MM.1S (cell line): Measurements from ENCODE around the gene PERM1.

Experiments used
- EZH2 ChIP-seq: fragments of 300-600 bp; sonication (generic); optimal IDR thresholded peaks from 2 replicates; pipeline ENCODE3; 2017; ENCODE audit warnings: low read depth, mild to moderate bottlenecking, antibody characterized with exemption, low read length, mixed read lengths
- EZH2phosphoT487 ChIP-seq: fragments of 300-600 bp; sonication (generic); IDR thresholded peaks from 2 replicates; pipeline ENCODE4 v1.6.1; 2018; ENCODE audit warnings: antibody characterized with exemption, low read length
- TF ChIP-seq, protein P1 (sequence below): fragments of 300-600 bp; sonication (generic); IDR thresholded peaks from 2 replicates; pipeline ENCODE4 v1.5.1; 2016; ENCODE audit warnings: antibody characterized with exemption, low read length, mixed read lengths

DNA sequence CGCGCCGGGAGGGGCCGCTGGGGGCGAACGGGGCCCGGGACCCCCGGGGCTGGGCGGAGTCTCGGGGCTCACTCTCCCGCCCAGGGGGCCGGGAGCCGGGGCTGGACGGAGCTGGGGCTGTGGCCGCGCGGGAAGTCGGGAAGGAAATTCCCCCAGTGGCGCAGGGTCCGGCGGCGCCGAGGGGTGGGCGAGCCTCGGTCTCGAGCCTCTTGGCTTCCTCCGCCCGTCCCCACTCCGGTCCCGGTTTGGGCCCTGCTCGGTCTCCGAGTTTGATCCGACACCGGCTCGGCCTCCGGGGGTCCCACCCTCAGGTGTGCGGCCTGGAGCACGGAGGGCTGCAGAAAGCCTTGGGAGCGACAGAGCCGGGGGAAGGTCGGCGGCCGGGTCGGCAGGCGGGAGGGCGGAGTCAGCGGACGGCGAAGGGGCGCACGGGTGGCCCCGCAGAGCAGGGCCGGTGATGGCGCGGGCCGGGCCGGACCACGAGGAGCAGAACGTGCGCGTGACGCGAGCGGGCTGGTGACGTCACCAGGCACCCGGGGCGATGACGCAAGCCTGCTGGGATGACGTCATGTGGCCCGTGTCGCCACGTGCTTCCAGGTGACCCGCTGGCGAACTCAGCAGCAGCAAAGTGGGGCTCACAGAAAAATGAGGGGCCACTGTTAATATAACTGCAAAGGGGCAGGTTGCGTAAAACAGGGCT is 18.6 kb upstream of the PERM1 start:
- TF ChIP-seq, protein P1, sequence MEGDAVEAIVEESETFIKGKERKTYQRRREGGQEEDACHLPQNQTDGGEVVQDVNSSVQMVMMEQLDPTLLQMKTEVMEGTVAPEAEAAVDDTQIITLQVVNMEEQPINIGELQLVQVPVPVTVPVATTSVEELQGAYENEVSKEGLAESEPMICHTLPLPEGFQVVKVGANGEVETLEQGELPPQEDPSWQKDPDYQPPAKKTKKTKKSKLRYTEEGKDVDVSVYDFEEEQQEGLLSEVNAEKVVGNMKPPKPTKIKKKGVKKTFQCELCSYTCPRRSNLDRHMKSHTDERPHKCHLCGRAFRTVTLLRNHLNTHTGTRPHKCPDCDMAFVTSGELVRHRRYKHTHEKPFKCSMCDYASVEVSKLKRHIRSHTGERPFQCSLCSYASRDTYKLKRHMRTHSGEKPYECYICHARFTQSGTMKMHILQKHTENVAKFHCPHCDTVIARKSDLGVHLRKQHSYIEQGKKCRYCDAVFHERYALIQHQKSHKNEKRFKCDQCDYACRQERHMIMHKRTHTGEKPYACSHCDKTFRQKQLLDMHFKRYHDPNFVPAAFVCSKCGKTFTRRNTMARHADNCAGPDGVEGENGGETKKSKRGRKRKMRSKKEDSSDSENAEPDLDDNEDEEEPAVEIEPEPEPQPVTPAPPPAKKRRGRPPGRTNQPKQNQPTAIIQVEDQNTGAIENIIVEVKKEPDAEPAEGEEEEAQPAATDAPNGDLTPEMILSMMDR, result no peak
- TF ChIP-seq EZH2phosphoT487, result no peak
- TF ChIP-seq EZH2, result no peak
